NCI-H1105 treated with DMSO at 0.1 percent for 48 hours (cell line): ENCODE data around the gene SCGB1C2.
"Not testable (repeated sequence)": the region's sequence is repeated elsewhere in the genome, so short reads cannot be mapped to it uniquely, and the experiment has no call there.

ENCODE experiments used
- DNase-seq: peaks from one replicate; lab custom pipeline; 2025; lab: John Stamatoyannopoulos, UW

Gene SCGB1C2

DNA sequence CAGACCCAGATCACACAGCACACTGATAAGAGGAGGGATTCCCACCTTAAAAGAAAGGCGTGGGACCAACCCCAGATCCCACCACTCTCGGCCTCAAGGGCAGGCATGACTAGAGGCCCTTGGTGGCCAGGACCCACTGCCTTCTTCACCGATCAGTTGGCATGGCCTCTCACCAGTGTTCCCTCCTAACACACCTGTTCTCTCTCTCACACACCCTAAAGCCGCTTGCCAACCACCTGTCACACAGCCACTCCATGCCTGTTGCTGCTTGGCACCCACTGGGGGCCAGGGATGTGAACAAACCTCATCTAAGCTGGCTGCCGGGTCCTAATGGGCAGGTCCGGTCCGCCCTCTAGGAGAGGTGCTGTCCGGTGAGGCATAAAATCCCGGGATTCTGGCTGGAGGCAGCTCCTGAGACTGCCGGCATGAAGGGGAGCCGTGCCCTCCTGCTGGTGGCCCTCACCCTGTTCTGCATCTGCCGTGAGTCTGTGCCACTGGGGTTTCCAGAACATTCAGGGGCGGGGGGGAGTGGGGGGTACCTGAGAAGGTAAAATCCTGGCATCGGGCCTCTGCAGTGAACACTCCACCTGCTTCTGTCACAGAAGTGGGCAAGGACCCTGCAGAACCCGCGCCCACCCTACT, at the start of gene SCGB1C2:
Gene SCGB1C2, plus strand, starts transcription at position 404 of the 642 bp plus-strand sequence. Its CDS starts 22 bp downstream, at position 426.
- DNase-seq = not testable (repeated sequence)

DNA sequence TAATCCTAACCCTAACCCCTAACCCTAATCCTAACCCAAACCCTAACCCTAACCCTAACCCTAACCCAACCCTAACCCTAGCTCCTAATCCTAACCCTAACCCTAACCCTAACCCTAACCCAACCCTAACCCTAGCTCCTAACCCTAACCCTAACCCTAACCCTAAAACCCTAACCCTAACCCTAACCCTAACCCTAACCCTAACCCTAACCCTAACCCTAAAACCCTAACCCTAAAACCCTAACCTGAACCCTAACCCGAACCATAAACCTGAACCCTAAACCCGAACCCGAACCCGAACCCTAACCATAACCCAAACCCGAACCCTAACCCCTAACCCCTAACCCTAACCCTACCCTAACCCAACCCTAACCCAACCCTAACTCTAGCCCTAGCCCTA, 24.3 kb upstream of the SCGB1C2 start:
- DNase-seq = not testable (repeated sequence)

DNA sequence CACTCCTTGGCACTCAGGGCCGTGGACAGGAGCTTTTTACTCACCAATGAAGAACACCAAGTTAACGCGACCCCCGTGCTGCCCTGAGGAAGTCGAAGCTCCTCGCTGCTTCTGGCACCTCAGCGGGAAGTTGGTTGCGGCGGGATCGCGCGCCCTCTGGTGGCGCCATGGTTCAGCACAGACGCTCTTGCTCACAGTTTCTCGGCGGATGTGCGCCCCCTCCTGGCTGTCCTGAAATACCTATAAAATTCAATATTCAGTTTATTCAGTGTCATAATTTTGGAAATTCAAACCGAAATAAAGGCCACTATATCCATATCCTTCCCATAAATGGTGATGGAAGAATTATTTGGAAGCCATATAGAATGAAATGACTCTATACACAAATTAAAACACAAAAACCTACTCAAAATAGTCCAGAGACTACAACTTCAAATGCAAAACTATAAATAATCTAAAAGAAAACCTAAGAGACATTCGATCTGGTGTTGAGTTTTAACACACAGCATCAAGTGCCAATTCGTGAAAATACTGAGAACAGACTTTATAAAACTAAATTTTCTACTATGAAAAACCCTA, 18.9 kb upstream of the SCGB1C2 start:
- not testable (repeated sequence) for DNase-seq

DNA sequence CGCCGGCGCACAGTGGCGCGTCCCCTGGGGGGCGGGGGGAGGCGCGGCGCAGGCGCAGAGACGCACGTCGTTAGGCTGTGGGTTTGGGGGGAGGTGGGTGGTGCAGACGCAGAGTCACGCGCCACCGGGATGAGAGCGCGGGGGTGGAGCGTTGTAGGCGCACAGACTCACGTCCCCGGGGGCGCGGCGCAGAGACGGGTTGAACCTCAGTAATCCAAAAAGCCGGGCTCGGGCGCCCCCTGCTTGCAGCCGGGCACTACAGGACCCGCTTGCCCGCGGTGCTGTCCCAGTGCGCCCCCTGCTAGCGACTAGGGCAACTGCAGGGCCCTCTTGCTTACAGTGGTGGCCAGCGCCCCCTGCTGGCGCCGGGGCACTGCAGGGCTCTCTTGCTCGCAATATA, 3.4 kb upstream of the SCGB1C2 start:
- DNase-seq = not testable (repeated sequence)

DNA sequence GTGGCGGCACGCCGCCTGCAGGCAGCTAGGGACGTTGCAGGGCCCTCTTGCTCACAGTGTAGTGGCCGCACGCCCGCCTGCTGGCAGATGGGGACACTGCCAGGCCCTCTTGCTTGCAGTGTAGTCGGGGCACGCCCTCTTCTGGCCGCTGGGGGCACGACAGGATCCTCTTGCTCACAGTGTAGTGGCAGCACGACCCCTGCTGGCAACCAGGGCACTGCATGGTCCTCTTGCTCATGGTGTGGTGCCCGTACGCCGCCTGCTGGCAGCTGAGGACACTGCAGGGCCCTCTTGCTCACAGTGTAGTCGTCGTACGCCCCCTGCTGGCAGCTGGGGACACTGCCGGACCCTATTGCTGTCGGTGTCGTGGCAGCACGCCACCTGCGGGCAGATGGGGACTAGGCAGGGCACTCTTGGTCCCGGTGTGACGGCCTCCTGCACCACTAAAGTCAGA, 3.0 kb upstream of the SCGB1C2 start:
- DNase-seq = not testable (repeated sequence)

DNA sequence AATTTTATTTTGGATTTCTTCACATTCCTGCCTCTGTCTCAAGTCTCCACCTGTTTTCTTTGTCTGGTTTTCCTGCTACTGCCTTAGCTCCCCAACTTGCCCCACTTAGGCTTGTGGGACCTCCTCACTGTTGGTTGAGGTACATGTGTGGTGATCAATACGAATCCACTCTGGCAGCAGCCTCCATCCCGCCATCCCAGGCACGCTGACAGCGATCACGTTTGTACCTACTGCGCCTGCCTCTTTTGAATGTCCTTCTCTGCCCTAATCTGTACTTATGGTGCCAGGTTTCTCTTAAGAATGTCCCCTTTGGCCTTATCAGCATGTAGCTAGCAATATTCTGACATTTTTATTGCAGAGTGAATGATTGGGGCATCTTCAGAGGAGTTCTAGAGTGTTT, 2.3 kb upstream of the SCGB1C2 start:
- not testable (repeated sequence) for DNase-seq

DNA sequence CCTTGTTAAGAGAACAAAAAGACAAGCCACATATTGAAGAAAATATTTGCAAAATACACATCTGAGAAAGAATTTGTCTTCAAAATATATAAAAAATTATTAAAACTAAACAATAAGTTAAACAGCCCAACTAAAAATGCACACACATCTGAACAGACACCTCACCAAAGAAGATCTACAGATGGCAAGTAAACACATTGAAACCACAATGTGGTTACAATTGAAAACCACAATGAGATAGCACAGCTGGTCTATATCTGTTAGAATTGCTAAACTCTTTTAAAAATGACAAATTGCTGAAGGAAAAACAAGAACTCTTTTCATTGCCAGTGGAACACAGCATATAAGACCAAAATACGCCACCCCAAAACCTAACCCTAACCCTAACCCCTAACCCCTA, 1.5 kb upstream of the SCGB1C2 start:
- DNase-seq = not testable (repeated sequence)

DNA sequence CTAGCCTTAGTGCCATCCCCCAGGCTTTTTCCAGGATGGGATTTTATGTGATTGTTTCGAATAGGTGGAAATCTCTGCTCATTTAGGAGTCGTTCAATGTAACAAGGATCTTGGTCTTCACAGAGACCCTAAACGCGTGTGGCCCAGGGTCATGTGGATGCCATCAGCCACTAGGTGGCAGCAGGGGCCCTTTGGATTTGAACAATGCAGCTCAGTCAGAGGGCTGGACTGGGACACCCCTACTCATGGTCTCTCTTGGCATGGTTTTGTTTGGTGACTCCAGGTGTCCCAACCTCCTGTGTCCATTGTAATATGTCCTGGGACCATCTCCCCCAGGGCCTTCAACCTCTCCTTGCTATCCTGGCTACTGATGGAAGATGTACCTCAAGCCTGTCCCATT, 838 bp upstream of the SCGB1C2 start:
- DNase-seq = not testable (repeated sequence)

DNA sequence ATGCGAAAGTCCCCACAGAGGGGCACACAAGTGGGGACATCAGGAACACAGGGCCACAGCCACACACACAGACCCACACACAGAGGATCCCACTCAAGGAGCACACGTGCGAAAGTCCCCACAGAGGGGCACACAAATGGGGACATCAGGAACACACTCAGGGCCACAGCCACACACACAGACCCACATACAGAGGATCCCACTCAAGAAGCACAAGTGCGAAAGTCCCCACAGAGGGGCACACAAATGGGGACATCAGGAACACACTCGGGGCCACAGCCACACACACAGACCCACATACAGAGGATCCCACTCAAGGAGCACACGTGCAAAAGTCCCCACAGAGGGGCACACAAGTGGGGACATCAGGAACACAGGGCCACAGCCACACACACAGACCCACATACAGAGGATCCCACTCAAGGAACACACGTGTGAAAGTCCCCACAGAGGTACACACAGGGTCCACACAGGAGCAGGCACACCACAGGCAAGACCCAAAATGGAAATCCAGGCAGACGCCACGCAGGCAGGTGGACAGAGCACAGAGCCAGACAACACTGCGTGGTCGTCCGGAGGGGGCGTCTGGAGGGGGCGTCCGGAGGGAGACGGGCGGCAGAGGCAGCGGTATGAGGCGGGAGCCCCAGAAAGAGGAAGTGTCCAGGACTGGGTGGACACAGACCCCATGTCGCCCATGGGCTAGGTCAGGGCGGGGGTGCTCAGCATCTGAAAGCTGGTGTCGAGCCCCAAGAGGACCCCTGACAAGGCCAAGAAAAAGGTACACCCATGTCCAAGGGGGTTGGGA, 2.2 kb downstream of the SCGB1C2 start:
- not testable (repeated sequence) for DNase-seq

DNA sequence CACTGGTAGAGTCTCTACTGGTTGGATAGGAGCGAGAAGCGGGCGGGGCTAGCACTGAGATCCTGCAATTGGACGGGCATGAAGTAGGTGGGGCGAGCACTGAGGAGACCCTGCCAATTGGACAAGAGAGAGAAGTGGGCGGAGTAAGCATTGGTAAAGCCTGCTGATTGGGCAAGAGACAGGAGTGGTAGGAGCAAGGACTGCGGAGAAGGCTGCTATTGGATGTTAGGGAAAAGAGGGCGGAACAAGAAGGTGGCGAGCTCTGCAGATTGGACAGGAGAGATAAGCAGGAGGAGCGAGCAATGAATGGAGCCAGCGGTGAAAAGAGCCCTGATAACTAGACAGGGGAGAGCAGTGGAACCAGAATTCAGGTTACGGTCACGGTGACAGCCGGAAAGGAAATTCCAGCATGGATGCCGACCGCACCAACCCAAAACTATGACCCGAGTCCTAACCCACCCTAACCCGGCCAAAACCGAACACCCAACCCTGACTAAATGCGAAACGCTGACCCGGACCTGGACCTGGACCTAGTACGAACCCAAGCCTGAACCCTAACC, 4.8 kb downstream of the SCGB1C2 start:
- DNase-seq = no peak

DNA sequence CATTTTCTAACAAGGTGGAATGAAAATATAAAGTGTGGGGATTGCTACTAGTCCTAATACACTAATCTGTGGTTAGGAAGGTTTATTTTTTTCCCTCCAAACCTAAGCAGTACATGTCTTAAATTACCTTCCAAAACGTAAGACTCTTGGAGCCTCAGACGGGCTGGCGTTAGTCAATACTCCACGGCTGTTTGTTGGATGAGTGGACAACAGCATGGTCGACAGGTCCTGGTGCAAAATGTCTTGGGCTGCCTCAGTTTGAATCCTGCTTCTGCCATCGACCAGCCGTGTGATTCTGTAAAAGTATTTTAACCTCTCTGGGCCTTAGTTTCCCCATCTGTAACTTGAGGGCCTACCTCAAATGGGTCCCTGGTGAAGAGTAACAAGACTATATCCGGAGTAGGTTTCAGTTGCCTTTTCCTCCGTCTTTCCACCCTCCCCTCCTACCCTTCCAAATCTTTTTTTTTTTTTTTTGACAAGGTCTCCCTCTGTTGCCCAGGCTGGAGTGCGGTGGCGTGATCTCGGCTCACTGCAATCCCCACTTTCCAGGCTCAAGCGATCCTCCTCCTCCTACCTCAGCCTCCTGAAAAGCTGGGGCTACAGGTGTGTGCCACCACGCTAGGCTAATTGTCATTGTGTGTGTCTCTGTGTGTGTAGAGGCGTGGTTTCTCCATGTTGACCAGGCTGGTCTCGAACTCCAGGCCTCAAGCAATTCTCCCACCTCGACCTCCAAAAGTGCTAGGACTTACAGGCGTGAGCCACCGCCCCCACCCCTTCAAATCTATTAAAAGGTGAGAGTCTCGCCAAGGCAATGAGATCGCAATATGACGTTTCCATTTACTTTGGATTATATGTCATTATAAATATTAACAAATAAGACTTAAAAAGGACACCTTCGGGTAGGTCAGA, 5.8 kb downstream of the SCGB1C2 start:
- DNase-seq = no peak

DNA sequence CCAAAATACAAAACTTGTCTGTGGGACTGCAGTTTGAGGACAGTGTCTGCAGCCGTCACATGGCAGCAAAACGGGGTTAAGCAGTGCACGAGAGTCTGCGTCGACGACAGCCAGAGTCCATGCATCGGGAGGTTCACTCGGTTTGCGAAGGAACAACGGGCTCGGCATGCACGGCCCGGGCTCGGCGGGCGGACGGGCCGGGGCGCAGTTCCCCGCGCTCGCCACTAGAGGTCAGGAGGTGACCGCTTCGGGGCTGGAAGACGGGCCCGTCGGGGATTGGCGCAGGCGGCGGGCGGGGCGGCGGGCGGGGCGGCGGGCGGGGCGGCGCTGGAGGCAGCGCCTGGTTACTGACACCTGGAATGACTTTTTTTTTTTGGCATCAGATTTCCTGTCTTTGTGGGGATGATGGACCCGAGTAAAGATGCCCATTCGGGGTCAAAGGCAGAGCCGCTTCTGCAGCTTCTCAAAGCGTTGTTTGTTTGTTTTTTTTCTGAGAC, 6.5 kb downstream of the SCGB1C2 start:
- DNase-seq = peak; percentile 50

DNA sequence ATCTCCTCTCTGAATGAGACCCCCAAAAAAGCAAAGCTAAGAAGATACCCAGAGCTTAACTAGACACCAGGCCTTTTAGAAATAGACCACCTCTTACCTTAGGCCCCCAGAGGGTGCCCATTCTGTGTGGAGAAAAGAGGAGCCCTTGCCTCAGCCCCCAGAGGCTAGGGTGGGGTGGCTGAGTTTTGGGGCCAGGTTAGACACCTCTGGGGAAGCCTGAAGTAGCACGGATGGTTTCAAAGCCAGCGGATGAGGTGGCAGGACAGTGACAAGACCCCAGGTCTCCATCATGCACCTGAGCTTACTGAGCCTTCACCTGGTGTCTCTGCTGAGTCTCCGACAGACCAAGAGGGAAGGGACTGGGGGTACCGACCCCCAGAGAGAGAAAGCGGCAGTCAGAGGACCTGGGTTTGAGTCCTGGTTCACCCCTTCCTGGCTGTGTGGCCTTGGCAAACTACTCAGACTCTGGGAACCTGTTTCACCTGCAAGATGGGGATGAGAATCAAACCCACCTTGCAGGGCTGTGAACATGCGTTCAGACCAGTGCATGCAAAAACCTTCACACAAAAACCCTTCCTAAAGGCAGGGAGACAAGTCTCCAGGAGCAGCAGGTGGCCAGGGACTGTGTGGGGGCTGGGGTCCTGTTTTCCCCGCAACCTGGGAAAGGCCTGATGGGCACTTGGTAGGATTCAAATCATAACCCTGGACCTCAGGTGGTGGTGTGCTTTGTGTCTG, 7.7 kb downstream of the SCGB1C2 start:
- DNase-seq = no peak

DNA sequence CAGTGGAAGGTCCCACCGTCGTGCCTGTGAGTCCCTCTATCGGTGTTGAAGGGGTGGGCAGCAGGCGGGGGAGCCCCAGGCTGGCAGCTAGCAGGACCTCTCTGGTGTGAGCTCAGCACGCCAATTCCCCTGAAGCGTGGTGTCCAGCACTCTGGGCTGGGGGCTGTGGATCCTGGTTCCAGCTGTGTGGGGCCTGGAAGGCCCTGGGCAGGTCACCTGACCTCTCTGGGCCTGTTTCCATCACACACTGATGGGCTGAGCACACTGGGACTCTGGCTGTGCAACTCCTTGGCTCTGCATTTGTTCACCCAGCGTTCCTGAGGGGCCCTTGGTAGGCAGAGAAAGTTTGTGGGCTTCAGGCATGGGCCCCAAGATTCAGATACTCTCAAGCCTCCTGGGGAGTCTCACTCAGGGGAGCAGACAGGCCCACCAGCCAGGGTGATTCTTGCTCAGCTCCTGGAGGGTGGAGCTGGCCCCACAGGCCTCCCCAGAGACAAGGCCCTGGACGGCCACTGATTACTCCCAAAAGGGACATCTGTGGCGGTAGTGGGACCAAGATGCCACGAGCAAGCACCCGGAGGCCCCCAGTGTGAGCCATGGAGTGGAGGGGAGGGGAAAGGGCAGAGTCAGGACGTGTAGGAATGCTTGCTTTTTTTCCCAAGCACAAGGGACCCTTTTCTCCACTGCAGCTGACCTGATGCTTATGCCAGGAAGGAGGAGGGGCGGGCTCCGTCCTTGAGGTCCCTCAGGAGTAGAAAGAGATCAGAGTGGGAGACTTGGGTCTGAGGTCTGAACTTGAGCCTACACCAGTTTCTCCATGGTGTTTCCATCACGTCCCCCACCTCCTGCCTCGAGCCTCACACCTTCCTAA, 8.5 kb downstream of the SCGB1C2 start:
- no peak for DNase-seq

DNA sequence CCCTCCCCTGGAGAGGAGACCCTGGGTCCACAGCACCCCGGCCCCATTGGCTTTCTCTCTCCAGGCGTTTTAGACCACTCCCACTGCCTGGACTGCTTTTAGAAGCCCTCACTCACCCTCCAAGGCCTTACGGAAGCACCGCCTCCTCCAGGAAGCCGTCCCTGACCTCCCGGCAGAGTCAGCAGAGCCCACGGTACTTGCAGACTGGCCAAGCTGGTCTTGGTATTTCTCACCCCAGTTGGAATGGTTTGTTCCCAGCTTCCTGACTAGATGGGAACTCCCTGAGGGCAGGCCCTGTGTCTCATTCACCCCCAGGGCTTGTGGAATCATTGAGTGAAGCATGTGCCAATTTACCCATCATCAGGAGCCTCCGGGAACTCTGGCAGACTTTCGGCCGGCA, 9.2 kb downstream of the SCGB1C2 start:
- no peak for DNase-seq

DNA sequence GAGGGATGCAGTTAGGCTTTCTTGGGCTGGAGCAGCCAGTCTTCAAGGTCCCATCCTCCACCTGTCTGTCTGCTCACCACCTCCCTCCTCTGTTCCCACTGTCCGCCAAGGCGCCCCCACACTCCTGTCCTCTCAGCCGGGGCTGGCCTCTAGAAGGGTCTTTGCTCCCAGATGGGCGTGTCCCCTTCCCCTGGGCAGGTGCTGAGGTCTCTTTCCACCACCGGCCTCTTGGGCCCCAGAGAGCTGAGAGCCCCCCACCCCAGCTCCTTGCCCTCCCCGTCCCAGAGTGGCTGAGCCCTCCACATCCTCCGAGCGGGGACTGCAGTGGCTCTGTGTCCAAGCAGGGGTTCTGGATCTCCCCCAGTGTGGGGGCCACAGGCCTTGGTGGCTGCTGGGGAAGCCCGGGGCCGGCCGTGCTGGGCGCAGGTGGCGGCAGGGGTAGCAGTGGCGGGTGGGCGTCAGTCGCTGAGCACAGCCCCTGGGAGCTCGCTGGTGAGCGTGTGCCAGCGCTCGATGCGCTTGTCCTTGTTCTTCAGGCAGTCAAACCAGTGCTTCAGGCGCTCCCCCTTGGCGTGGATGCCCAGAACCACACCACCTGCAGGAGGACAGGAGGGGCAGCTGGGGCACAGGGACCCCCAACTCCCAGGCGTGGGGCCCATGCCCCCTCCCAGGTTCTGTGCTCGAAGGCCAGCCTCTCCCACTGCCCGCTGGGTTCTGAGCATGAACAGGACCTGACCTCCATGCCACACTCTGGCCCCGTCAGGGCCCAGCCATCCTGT, 9.8 kb downstream of the SCGB1C2 start:
- DNase-seq = no peak

DNA sequence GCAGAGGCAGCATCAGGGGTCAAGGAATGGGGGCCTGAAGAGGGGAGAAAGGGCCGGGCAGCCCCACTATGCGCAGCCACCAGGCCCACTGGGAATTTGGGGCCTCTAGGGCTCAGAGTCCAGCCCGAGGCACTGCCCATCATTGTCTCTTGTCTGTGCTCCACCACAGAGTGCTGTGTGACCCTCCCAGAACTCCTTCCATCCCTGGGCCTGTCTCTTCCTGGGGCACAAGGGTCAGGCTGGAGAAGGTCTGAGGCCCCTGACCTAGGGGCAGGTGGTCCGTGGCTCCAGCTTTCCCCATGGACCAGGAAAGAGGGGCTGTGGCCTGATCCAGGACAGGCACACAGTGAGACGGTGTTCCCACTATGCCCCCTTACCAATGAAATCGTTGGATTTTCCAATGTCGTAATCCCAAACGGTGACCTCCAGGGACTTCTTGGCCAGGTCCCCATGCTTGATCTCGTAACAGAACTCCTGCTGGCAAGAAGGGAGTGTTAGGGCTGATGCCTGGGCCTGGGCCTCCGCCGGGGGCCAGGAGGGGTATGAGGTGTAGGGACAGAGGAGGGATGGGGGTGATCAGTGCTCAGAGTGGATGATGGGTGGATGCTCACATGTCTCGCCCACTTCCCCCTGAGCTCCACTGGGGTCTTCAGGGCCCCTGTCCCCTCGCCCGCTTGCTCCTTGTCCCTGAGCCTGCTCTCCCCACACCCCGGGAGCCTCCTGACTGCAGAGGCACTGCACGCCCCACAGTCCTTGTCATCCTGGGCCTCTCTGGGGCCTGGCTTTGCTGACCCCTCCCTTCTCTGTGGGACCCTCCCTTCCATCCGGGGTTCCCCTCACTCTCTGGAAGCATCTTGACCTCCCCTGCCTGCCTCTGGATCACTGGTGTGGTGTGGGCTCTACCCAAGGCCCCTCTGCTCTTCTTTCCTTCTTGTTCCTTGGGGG, 10.7 kb downstream of the SCGB1C2 start:
- no peak for DNase-seq

DNA sequence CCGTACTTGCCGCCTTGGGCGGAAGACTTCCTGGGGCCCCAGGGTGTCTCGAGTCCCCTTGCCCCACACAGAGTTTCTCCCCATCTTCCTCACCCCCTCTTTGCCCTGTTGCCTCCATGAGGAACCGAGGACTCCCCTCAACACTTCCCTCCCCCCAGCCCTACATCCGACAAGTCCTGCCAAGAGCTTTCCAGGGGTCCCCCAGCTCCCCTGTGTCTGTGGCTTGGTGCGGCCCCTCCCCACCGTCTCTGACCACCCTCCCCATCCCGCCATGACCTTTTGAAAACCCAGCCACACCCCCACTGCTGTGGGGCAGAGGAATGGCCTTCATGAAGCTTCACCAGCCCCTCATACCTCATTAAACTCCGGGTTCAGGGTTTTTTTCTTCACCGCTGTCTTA, 11.4 kb downstream of the SCGB1C2 start:
- DNase-seq = no peak
